ENCODE measurements around the gene EPG5.

GRCh38 chr18:45877403-45877802 is 89.7 kb downstream of the EPG5 start:
- TF ChIP-seq TEAD1 (CRISPR knock-in tag; IDR thresholded peaks at IDR 0.05) (no peak), NFYB (CRISPR knock-in tag; conservative IDR thresholded peaks at IDR 0.05; ENCODE audit: low read depth) (no peak), TCF7 (CRISPR knock-in tag; IDR thresholded peaks at IDR 0.05; ENCODE audit: low read depth) (no peak), NR1H2 (CRISPR knock-in tag; IDR thresholded peaks at IDR 0.05) (no peak), TP53 (CRISPR knock-in tag; IDR thresholded peaks at IDR 0.05) (no peak), ZNF423 (CRISPR knock-in tag; IDR thresholded peaks at IDR 0.05) (no peak), USF1 (CRISPR knock-in tag; IDR thresholded peaks at IDR 0.05) (no peak), CREM (CRISPR knock-in tag; IDR thresholded peaks at IDR 0.05) (no peak), ZNF232 (CRISPR knock-in tag; IDR thresholded peaks at IDR 0.05) (no peak), ELF4 (CRISPR knock-in tag; IDR thresholded peaks at IDR 0.05; ENCODE audit: low read depth) (no peak), SP1 (CRISPR knock-in tag; conservative IDR thresholded peaks at IDR 0.05) (no peak)
- TF ChIP-seq, protein P1, sequence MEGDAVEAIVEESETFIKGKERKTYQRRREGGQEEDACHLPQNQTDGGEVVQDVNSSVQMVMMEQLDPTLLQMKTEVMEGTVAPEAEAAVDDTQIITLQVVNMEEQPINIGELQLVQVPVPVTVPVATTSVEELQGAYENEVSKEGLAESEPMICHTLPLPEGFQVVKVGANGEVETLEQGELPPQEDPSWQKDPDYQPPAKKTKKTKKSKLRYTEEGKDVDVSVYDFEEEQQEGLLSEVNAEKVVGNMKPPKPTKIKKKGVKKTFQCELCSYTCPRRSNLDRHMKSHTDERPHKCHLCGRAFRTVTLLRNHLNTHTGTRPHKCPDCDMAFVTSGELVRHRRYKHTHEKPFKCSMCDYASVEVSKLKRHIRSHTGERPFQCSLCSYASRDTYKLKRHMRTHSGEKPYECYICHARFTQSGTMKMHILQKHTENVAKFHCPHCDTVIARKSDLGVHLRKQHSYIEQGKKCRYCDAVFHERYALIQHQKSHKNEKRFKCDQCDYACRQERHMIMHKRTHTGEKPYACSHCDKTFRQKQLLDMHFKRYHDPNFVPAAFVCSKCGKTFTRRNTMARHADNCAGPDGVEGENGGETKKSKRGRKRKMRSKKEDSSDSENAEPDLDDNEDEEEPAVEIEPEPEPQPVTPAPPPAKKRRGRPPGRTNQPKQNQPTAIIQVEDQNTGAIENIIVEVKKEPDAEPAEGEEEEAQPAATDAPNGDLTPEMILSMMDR (IDR thresholded peaks at IDR 0.05): no peak
- TF ChIP-seq, protein P2, sequence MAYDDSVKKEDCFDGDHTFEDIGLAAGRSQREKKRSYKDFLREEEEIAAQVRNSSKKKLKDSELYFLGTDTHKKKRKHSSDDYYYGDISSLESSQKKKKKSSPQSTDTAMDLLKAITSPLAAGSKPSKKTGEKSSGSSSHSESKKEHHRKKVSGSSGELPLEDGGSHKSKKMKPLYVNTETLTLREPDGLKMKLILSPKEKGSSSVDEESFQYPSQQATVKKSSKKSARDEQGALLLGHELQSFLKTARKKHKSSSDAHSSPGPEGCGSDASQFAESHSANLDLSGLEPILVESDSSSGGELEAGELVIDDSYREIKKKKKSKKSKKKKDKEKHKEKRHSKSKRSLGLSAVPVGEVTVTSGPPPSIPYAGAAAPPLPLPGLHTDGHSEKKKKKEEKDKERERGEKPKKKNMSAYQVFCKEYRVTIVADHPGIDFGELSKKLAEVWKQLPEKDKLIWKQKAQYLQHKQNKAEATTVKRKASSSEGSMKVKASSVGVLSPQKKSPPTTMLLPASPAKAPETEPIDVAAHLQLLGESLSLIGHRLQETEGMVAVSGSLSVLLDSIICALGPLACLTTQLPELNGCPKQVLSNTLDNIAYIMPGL (CRISPR knock-in tag; IDR thresholded peaks at IDR 0.05): no peak

All from WTC11 (cell line).